Measurements from ENCODE around the gene BCL10. TPM values are rescaled to one million over a fixed set of nuclear protein-coding genes. Genes with fewer than 3 reads are reported as not detected.
"Not testable (repeated sequence)": the region's sequence is repeated elsewhere in the genome, so short reads cannot be mapped to it uniquely, and the experiment has no call there.

The BCL10 gene
- polyA plus RNA-seq, 1 donor from 2014 or later, result 17.3 TPM

- Histone ChIP-seq H4K20me1 (ENCODE audit: insufficient read depth) (no peaks in the 10 kb centered on the region), H3K9ac (ENCODE audit: low read length) (peak within 1 kb of the TSS; percentile 93), H3K4me2 (ENCODE audit: low read length) (peak within 1 kb of the TSS; percentile 85), H3K9me2 (ENCODE audit: insufficient read depth, low read length) (no peaks in the 10 kb centered on the region), H3K9me3 (ENCODE audit: low read length) (no peaks in the 10 kb centered on the region), H2AFZ (ENCODE audit: low read depth, low read length) (peak within 1 kb of the TSS; percentile 71), H3K27ac (ENCODE audit: low read length) (peak within 1 kb of the TSS; percentile 88), H3F3A (ENCODE audit: insufficient read depth, low read length, poor library complexity, severe bottlenecking) (no peaks in the 10 kb centered on the region), H3K36me3 (ENCODE audit: insufficient read depth, low read length) (no peaks in the 10 kb centered on the region), H3K4me3 (ENCODE audit: low read length) (peak within 1 kb of the TSS; percentile 93), H3K79me2 (replicated peaks; ENCODE audit: insufficient read depth, low read length) (peaks cover 23% of the 10 kb centered on the region), H3K27me3 (ENCODE audit: insufficient read depth, low read depth, low read length) (no peaks in the 10 kb centered on the region)
- TF ChIP-seq TAF1 (IDR thresholded peaks at IDR 0.05; ENCODE audit: low read depth) (no peak), EZH2 (IDR thresholded peaks at IDR 0.05; ENCODE audit: borderline replicate concordance, insufficient read depth, low read length, poor library complexity, severe bottlenecking) (no peak), REST (IDR thresholded peaks at IDR 0.05; ENCODE audit: borderline replicate concordance) (peak; percentile 45), CTCF (IDR thresholded peaks at IDR 0.05; ENCODE audit: poor library complexity, severe bottlenecking) (peak; percentile 98), RAD21 (conservative IDR thresholded peaks at IDR 0.05) (peak; percentile 75), SMC3 (conservative IDR thresholded peaks at IDR 0.05; ENCODE audit: poor library complexity) (peak; percentile 89), MXI1 (conservative IDR thresholded peaks at IDR 0.05; ENCODE audit: poor library complexity, severe bottlenecking) (peak; percentile 89), EP300 (conservative IDR thresholded peaks at IDR 0.05; ENCODE audit: poor library complexity, severe bottlenecking) (no peak), POLR2AphosphoS5 (IDR thresholded peaks at IDR 0.05) (peak; percentile 96)
Observed at GRCh38 chr1:85259118-85259911, 17.1 kb downstream of the BCL10 start, which contains the start of gene C1orf52. Gene C1orf52 (minus strand): TSS chr1:85259662. CDS start chr1:85259633, 29 bp downstream.

- Histone ChIP-seq H3K4me2 (ENCODE audit: low read length) (peak overlapping the region; percentile 85), H2AFZ (ENCODE audit: low read depth, low read length) (no peak overlapping the region), H3K9ac (ENCODE audit: low read length) (peak overlapping the region; percentile 93), H3K9me3 (ENCODE audit: low read length) (no peaks in the 10 kb centered on the region), H3K79me2 (replicated peaks; ENCODE audit: insufficient read depth, low read length) (peaks cover 23% of the 10 kb centered on the region), H3K4me3 (ENCODE audit: low read length) (peak overlapping the region; percentile 93), H4K20me1 (ENCODE audit: insufficient read depth) (no peaks in the 10 kb centered on the region), H3K36me3 (ENCODE audit: insufficient read depth, low read length) (no peaks in the 10 kb centered on the region), H3K27me3 (ENCODE audit: insufficient read depth, low read depth, low read length) (no peaks in the 10 kb centered on the region), H3K9me2 (ENCODE audit: insufficient read depth, low read length) (no peaks in the 10 kb centered on the region), H3F3A (ENCODE audit: insufficient read depth, low read length, poor library complexity, severe bottlenecking) (no peaks in the 10 kb centered on the region), H3K27ac (ENCODE audit: low read length) (peak overlapping the region; percentile 88)
- TF ChIP-seq SMC3 (conservative IDR thresholded peaks at IDR 0.05; ENCODE audit: poor library complexity) (no peak), MXI1 (conservative IDR thresholded peaks at IDR 0.05; ENCODE audit: poor library complexity, severe bottlenecking) (no peak), RAD21 (conservative IDR thresholded peaks at IDR 0.05) (no peak), POLR2AphosphoS5 (IDR thresholded peaks at IDR 0.05) (no peak), CTCF (IDR thresholded peaks at IDR 0.05; ENCODE audit: poor library complexity, severe bottlenecking) (no peak), TAF1 (IDR thresholded peaks at IDR 0.05; ENCODE audit: low read depth) (no peak), EZH2 (IDR thresholded peaks at IDR 0.05; ENCODE audit: borderline replicate concordance, insufficient read depth, low read length, poor library complexity, severe bottlenecking) (no peak)
Observed at GRCh38 chr1:85258536-85259117, 17.8 kb downstream of the BCL10 start.

- H3K4me2 ChIP-seq (ENCODE audit: low read length); H2AFZ ChIP-seq (ENCODE audit: low read depth, low read length); H3K27me3 ChIP-seq (ENCODE audit: insufficient read depth, low read depth, low read length); H3K27ac ChIP-seq (ENCODE audit: low read length); H3K36me3 ChIP-seq (ENCODE audit: insufficient read depth, low read length); H3K9me2 ChIP-seq (ENCODE audit: insufficient read depth, low read length); H3K9me3 ChIP-seq (ENCODE audit: low read length); H3F3A ChIP-seq (ENCODE audit: insufficient read depth, low read length, poor library complexity, severe bottlenecking); H3K79me2 ChIP-seq (replicated peaks; ENCODE audit: insufficient read depth, low read length); H3K4me3 ChIP-seq (ENCODE audit: low read length); H3K9ac ChIP-seq (ENCODE audit: low read length); H4K20me1 ChIP-seq (ENCODE audit: insufficient read depth): not testable (repeated sequence)
Observed at GRCh38 chr1:85249042-85249441, 27.4 kb downstream of the BCL10 start.
